HG03196 (cell line): ENCODE measurements around the gene PTPRN2.

Source experiments
- ATAC-seq: cut with Tn5 transposase; IDR thresholded peaks from one replicate; pipeline ENCODE4 v1.9.1; 2021; ENCODE audit not compliant: unreplicated experiment

The PTPRN2 gene

GRCh38 chr7:157719008-157719682 lies 868.5 kb downstream of the PTPRN2 start:
- no peak for ATAC-seq

- no peak for ATAC-seq
Observed at GRCh38 chr7:157718303-157719007, 869.2 kb downstream of the PTPRN2 start.

- ATAC-seq = no peak
Observed at GRCh38 chr7:157717211-157718174, 870.1 kb downstream of the PTPRN2 start.

GRCh38 chr7:157715938-157716280 lies 871.7 kb downstream of the PTPRN2 start:
- ATAC-seq = no peak

GRCh38 chr7:157715071-157715937 lies 872.3 kb downstream of the PTPRN2 start:
- no peak for ATAC-seq

GRCh38 chr7:157714166-157715070 lies 873.2 kb downstream of the PTPRN2 start:
- ATAC-seq = no peak

- no peak for ATAC-seq
Observed at GRCh38 chr7:157713591-157713990, 874.0 kb downstream of the PTPRN2 start.

- no peak for ATAC-seq
Observed at GRCh38 chr7:157712666-157713235, 874.9 kb downstream of the PTPRN2 start.

- no peak for ATAC-seq
Observed at GRCh38 chr7:157711353-157711888, 876.2 kb downstream of the PTPRN2 start.

- no peak for ATAC-seq
Observed at GRCh38 chr7:157710396-157710795, 877.2 kb downstream of the PTPRN2 start.

- ATAC-seq = no peak
Observed at GRCh38 chr7:157709531-157710251, 877.9 kb downstream of the PTPRN2 start.

GRCh38 chr7:157708919-157709295 lies 878.7 kb downstream of the PTPRN2 start:
- no peak for ATAC-seq

- no peak for ATAC-seq
Observed at GRCh38 chr7:157707983-157708918, 879.4 kb downstream of the PTPRN2 start.

GRCh38 chr7:157704365-157704764 lies 883.3 kb downstream of the PTPRN2 start:
- ATAC-seq = no peak

- ATAC-seq = no peak
Observed at GRCh38 chr7:157703534-157704195, 884.0 kb downstream of the PTPRN2 start.

- ATAC-seq = no peak
Observed at GRCh38 chr7:157703131-157703530, 884.5 kb downstream of the PTPRN2 start.
